HFFc6 (cell line): ENCODE results near the gene TPMT. TPM values are rescaled to one million over a fixed set of nuclear protein-coding genes. Genes with fewer than 3 reads are reported as not detected.

Experiments used
- DNase-seq: peaks from one replicate; pipeline ENCODE4 v3.0.0-alpha.2; 2018
- H3K27ac Mint-ChIP-seq: 2 replicates; pipeline ENCODE4 v1.8.0; 2020; ENCODE audit warnings: mild to moderate bottlenecking, mixed read lengths
- H3K27me3 Mint-ChIP-seq: 2 replicates; pipeline ENCODE4 v1.8.0; 2021; ENCODE audit warnings: mild to moderate bottlenecking, moderate library complexity, mixed read lengths; ENCODE audit not compliant: insufficient read depth
- H3K36me3 Mint-ChIP-seq: 2 replicates; pipeline ENCODE4 v1.8.0; 2021; ENCODE audit warnings: low read depth, mixed read lengths
- H3K4me1 Mint-ChIP-seq: 2 replicates; pipeline ENCODE4 v1.8.0; 2020; ENCODE audit warnings: low read depth, mixed read lengths
- H3K4me3 Mint-ChIP-seq: 2 replicates; pipeline ENCODE4 v1.8.0; 2020; ENCODE audit warnings: mild to moderate bottlenecking, moderate library complexity, mixed read lengths
- H3K9me3 Mint-ChIP-seq: 2 replicates; pipeline ENCODE4 v1.8.0; 2020; ENCODE audit warnings: mild to moderate bottlenecking, mixed read lengths
- CTCF ChIP-seq: fragments of 200-600 bp; sonication (generic); IDR thresholded peaks from 2 replicates; pipeline ENCODE4 v1.5.0; 2021; ENCODE audit warnings: antibody characterized with exemption, mild to moderate bottlenecking
- total RNA-seq, 6 experiments: library from RNA; stranded (reverse); fragmentation: NEBNext Ultra II Directional; extraction: Animal tissue kit (Norgen Biotek cat#: 25700); gene quantifications; 2 replicates in 1 of 6; 3 replicates in 5 of 6; pipeline ENCODE4 v1.2.3, GENCODE V29; 2021

The TPMT gene
- total RNA-seq, 6 experiments from 2014 or later = 15.5 to 23.1 (median 21.2) TPM

GRCh38 chr6:18101873-18102272 lies 53.0 kb downstream of the TPMT start:
- no peak overlapping the region for H3K4me3 Mint-ChIP-seq
- peaks cover 4% of the 10 kb centered on the region for H3K27me3 Mint-ChIP-seq
- H3K9me3 Mint-ChIP-seq = peaks cover 8% of the 10 kb centered on the region
- DNase-seq = no peak
- no peak overlapping the region for H3K27ac Mint-ChIP-seq
- H3K4me1 Mint-ChIP-seq = peaks cover 17% of the 10 kb centered on the region
- no peak for TF ChIP-seq CTCF
- peaks cover 7% of the 10 kb centered on the region for H3K36me3 Mint-ChIP-seq

- Mint-ChIP-seq H3K27ac (no peak overlapping the region), H3K27me3 (peaks cover 4% of the 10 kb centered on the region)
These were observed 53.6 kb downstream of the TPMT start for GRCh38 chr6:18101271-18101670.

GRCh38 chr6:18100296-18100695 lies 54.6 kb downstream of the TPMT start:
- Mint-ChIP-seq H3K9me3 (no peaks in the 10 kb centered on the region), H3K4me1 (peaks cover 17% of the 10 kb centered on the region), H3K4me3 (no peak overlapping the region), H3K27ac (no peak overlapping the region), H3K36me3 (no peaks in the 10 kb centered on the region), H3K27me3 (peaks cover 4% of the 10 kb centered on the region)
- no peak for DNase-seq
- no peak for TF ChIP-seq CTCF

More at GRCh38 chr6:18101271-18101670, 53.6 kb downstream of the TPMT start:
- Mint-ChIP-seq H3K9me3 (peaks cover 8% of the 10 kb centered on the region), H3K4me1 (peaks cover 17% of the 10 kb centered on the region), H3K4me3 (no peak overlapping the region), H3K36me3 (peaks cover 5% of the 10 kb centered on the region; the same call in 1 of the 2 replicates)
- no peak for TF ChIP-seq CTCF
- DNase-seq = peak; percentile 45

- peaks cover 17% of the 10 kb centered on the region for H3K4me1 Mint-ChIP-seq
- H3K27me3 Mint-ChIP-seq = peaks cover 4% of the 10 kb centered on the region
- no peak for TF ChIP-seq CTCF
These were observed 55.4 kb downstream of the TPMT start for GRCh38 chr6:18099511-18099910.

GRCh38 chr6:18096423-18096822 lies 58.5 kb downstream of the TPMT start:
- no peak for TF ChIP-seq CTCF
- no peak overlapping the region for H3K27ac Mint-ChIP-seq
- peaks cover 9% of the 10 kb centered on the region for H3K4me1 Mint-ChIP-seq
- H3K36me3 Mint-ChIP-seq = no peaks in the 10 kb centered on the region
- no peak for DNase-seq
- H3K9me3 Mint-ChIP-seq = no peaks in the 10 kb centered on the region
- H3K4me3 Mint-ChIP-seq = no peak overlapping the region
- H3K27me3 Mint-ChIP-seq = peaks cover 2% of the 10 kb centered on the region

More at GRCh38 chr6:18099511-18099910, 55.4 kb downstream of the TPMT start:
- no peaks in the 10 kb centered on the region for H3K36me3 Mint-ChIP-seq
- no peak overlapping the region for H3K27ac Mint-ChIP-seq
- H3K9me3 Mint-ChIP-seq = no peaks in the 10 kb centered on the region
- H3K4me3 Mint-ChIP-seq = no peak overlapping the region
- DNase-seq = no peak

GRCh38 chr6:18091382-18091781 lies 63.5 kb downstream of the TPMT start:
- Mint-ChIP-seq H3K36me3 (peaks cover 14% of the 10 kb centered on the region), H3K27me3 (peaks cover 2% of the 10 kb centered on the region), H3K4me1 (no peaks in the 10 kb centered on the region), H3K27ac (no peak overlapping the region), H3K9me3 (peaks cover 14% of the 10 kb centered on the region), H3K4me3 (no peak overlapping the region)
- TF ChIP-seq CTCF = no peak
- no peak for DNase-seq
